ENCODE results near the gene PTCH2.

DNA sequence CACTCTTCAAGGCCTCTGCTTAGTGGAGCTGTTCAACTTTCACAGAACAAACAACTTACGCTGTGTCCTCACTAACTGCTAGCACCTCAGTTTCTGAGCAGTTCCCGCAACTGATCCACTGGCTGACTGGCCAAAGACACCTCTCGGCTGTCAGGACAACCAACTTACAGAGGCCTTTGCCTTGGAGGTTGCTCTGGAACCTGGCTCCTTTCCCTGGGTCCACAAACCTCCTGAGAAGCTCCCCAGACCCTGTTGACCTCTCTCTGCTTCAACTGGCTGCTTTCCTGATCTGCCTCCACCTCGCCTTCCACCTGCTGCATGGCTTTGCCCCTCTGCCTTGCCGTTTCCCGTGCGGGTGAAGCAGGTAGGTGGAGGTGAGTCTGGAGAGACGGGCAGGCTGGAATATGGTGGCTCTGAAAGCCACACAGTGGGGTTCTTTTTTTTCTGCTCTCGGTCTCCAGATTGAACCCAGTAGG lies 21.8 kb downstream of the PTCH2 start:
- TF ChIP-seq POLR2A (IDR thresholded peaks at IDR 0.05): no peak
- no peak for TF ChIP-seq EP300 (IDR thresholded peaks at IDR 0.05)
- no peak for TF ChIP-seq POLR2AphosphoS5 (IDR thresholded peaks at IDR 0.05)
- TF ChIP-seq, protein P1, sequence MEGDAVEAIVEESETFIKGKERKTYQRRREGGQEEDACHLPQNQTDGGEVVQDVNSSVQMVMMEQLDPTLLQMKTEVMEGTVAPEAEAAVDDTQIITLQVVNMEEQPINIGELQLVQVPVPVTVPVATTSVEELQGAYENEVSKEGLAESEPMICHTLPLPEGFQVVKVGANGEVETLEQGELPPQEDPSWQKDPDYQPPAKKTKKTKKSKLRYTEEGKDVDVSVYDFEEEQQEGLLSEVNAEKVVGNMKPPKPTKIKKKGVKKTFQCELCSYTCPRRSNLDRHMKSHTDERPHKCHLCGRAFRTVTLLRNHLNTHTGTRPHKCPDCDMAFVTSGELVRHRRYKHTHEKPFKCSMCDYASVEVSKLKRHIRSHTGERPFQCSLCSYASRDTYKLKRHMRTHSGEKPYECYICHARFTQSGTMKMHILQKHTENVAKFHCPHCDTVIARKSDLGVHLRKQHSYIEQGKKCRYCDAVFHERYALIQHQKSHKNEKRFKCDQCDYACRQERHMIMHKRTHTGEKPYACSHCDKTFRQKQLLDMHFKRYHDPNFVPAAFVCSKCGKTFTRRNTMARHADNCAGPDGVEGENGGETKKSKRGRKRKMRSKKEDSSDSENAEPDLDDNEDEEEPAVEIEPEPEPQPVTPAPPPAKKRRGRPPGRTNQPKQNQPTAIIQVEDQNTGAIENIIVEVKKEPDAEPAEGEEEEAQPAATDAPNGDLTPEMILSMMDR (IDR thresholded peaks at IDR 0.05): no peak
